ENCODE measurements around the gene ZG16B. TPM values are rescaled to one million over a fixed set of nuclear protein-coding genes. Genes with fewer than 3 reads are reported as not detected.
A peak's percentile ranks its signal among the peaks of the same experiment; 100 is the strongest.

Gene ZG16B
- total and polyA plus RNA-seq, 12 donors = 0.35 to 119 (median 0.81) TPM; not detected in 3

- no peak overlapping the region for H3K4me3 ChIP-seq
- no peak overlapping the region for H3K27ac ChIP-seq
- intact Hi-C loops (cut with DNase I) = loop anchor here in 1 of 2 donors (2.0 to 5.0 kb wide), 2 partner anchors 29 to 87 kb away; no protein-coding TSS in a partner anchor
- no peak for DNase-seq
- TF ChIP-seq CTCF (IDR thresholded peaks at IDR 0.05) = no peak
- TF ChIP-seq POLR2A (IDR thresholded peaks at IDR 0.05) = no peak
- no peaks in the 10 kb centered on the region for H3K36me3 ChIP-seq (replicated peaks in 1 of 2)
- peaks cover 5% of the 10 kb centered on the region for H3K27me3 ChIP-seq
- peaks cover 0 to 6% of the 10 kb centered on the region in 2 donors for H3K4me1 ChIP-seq (replicated peaks in 1 of 2)
- WGBS, 4 donors = 61 to 87% (median 76%) methylated on average over 2 to 15 of the region's 15 CpGs
- H3K9me3 ChIP-seq (replicated peaks in 1 of 3) = no peaks in the 10 kb centered on the region
Observed at GRCh38 chr16:2839650-2840450, 9.7 kb downstream of the ZG16B start.

GRCh38 chr16:2840914-2841313 lies 10.8 kb downstream of the ZG16B start:
- no peak for DNase-seq
- H3K27ac ChIP-seq = no peak overlapping the region
- H3K36me3 ChIP-seq (replicated peaks in 1 of 2) = no peaks in the 10 kb centered on the region
- TF ChIP-seq CTCF (IDR thresholded peaks at IDR 0.05) (no peak), POLR2A (IDR thresholded peaks at IDR 0.05) (no peak)
- intact Hi-C loops (cut with DNase I) = no loop called here
- 60 to 83% (median 79%) methylated on average over 6 to 12 of the region's 12 CpGs for whole genome bisulfite sequencing, 4 donors
- H3K4me1 ChIP-seq (replicated peaks in 1 of 2) = peaks cover 0 to 6% of the 10 kb centered on the region in 2 donors
- peaks cover 5% of the 10 kb centered on the region for H3K27me3 ChIP-seq
- H3K9me3 ChIP-seq (replicated peaks in 1 of 3) = no peaks in the 10 kb centered on the region
- no peak overlapping the region for H3K4me3 ChIP-seq

- no peak for TF ChIP-seq POLR2A (IDR thresholded peaks at IDR 0.05)
- no peak for DNase-seq
- Histone ChIP-seq H3K36me3 (replicated peaks in 1 of 2) (no peaks in the 10 kb centered on the region), H3K27ac (peak overlapping the region in 1 of 5 donors; percentile 28), H3K4me3 (peak overlapping the region in 1 of 4 donors; percentile 46), H3K9me3 (replicated peaks in 1 of 3) (no peaks in the 10 kb centered on the region), H3K27me3 (peaks cover 5% of the 10 kb centered on the region), H3K4me1 (replicated peaks in 1 of 2) (peaks cover 0 to 6% of the 10 kb centered on the region in 2 donors)
- intact Hi-C loops (cut with DNase I) = no loop called here
- WGBS, 4 donors = 62 to 81% (median 76%) methylated on average over 7 to 18 of the region's 18 CpGs
Observed at GRCh38 chr16:2841606-2842339, 11.7 kb downstream of the ZG16B start.

GRCh38 chr16:2842340-2843000 lies 12.4 kb downstream of the ZG16B start:
- TF ChIP-seq POLR2A (IDR thresholded peaks at IDR 0.05) (no peak), CTCF (IDR thresholded peaks at IDR 0.05) (peak in 5 of 6 experiments; percentile 21 to 66 (median 36))

More at GRCh38 chr16:2842340-2843000, 12.4 kb downstream of the ZG16B start:
- Histone ChIP-seq H3K27me3 (peaks cover 5% of the 10 kb centered on the region), H3K4me3 (peak overlapping the region in 2 of 4 donors; percentile 6 to 46), H3K36me3 (replicated peaks in 1 of 2) (no peaks in the 10 kb centered on the region), H3K4me1 (replicated peaks in 1 of 2) (peaks cover 0 to 6% of the 10 kb centered on the region in 2 donors), H3K9me3 (replicated peaks in 1 of 3) (no peaks in the 10 kb centered on the region), H3K27ac (peak overlapping the region in 1 of 5 donors; percentile 28)
- WGBS, 4 donors = 22 to 48% (median 42%) methylated on average over 24 to 40 of the region's 40 CpGs
- intact Hi-C loops (cut with DNase I) = no loop called here
- DNase-seq = peak; percentile 28 to 71 (median 53)
